Suprapubic skin (tissue), 4 donors: ENCODE measurements around the gene GABBR1. TPM values are rescaled to one million over a fixed set of nuclear protein-coding genes. Genes with fewer than 3 reads are reported as not detected.

Source experiments
- DNase-seq, 2 donors: peaks; one replicate each; pipeline ENCODE4 v3.0.0-alpha.2; 2019; ENCODE audit warnings: low spot score in 2 of 2
- H3K27ac ChIP-seq: fragments of 200-600 bp; sonication (generic); one replicate; pipeline ENCODE4 v1.5.1; 2019
- H3K27me3 ChIP-seq: fragments of 200-600 bp; sonication (generic); one replicate; pipeline ENCODE4 v1.5.1; 2019
- H3K36me3 ChIP-seq: fragments of 200-600 bp; sonication (generic); one replicate; pipeline ENCODE4 v1.5.1; 2019
- H3K4me1 ChIP-seq: fragments of 200-600 bp; sonication (generic); one replicate; pipeline ENCODE4 v1.5.1; 2019
- H3K4me3 ChIP-seq: fragments of 200-600 bp; sonication (generic); one replicate; pipeline ENCODE4 v1.5.1; 2019; ENCODE audit warnings: mild to moderate bottlenecking
- H3K9me3 ChIP-seq: fragments of 200-600 bp; sonication (generic); one replicate; pipeline ENCODE4 v1.5.1; 2019
- CTCF ChIP-seq, 2 donors: fragments of 200-600 bp in 1 of 2; fragments of 450-650 bp in 1 of 2; sonication (generic) in 1 of 2; IDR thresholded peaks; one replicate each; pipeline ENCODE4 v1.5.1; 2016 to 2019; ENCODE audit warnings: antibody characterized with exemption in 2 of 2, mild to moderate bottlenecking in 1 of 2, moderate library complexity in 1 of 2
- EP300 ChIP-seq: sonication (generic); formaldehyde crosslinking; IDR thresholded peaks from one replicate; pipeline ENCODE4 v1.6.1; 2017; ENCODE audit warnings: antibody characterized with exemption
- POLR2A ChIP-seq, 2 donors: fragments of 450-650 bp; IDR thresholded peaks; one replicate each; pipeline ENCODE4 v1.6.1; 2017; ENCODE audit warnings: antibody characterized with exemption in 2 of 2, mild to moderate bottlenecking in 2 of 2, moderate library complexity in 2 of 2
- POLR2AphosphoS5 ChIP-seq, 3 donors: sonication (generic); formaldehyde crosslinking; IDR thresholded peaks; one replicate each; pipeline ENCODE4 v1.6.1; 2017; ENCODE audit warnings: antibody characterized with exemption in 3 of 3
- WGBS: methylation state at CpG from one replicate; pipeline ENCODE4 v1.1.5; 2018; 5-methylcytosine and 5-hydroxymethylcytosine counted together
- total RNA-seq, 4 donors: library from RNA; depleted of rRNA; stranded (reverse); fragments of >200 nt; gene quantifications; one replicate each; pipeline ENCODE4 v1.1.0, GENCODE V29; 2016

GABBR1 gene
- total RNA-seq, 4 donors from 2014 or later = 16.4 to 78.1 (median 31.1) TPM

GRCh38 chr6:29510202-29510601 lies 122.8 kb downstream of the GABBR1 start:
- DNase-seq = peak in 1 of 2 donors; percentile 23
- H3K27ac ChIP-seq = no peak overlapping the region
- H3K27me3 ChIP-seq = peaks cover 3% of the 10 kb centered on the region
- 40% methylated on average over 4 of the region's 4 CpGs for WGBS
- no peaks in the 10 kb centered on the region for H3K4me1 ChIP-seq
- H3K4me3 ChIP-seq = no peak overlapping the region
- no peaks in the 10 kb centered on the region for H3K36me3 ChIP-seq
- H3K9me3 ChIP-seq = no peaks in the 10 kb centered on the region
- TF ChIP-seq POLR2AphosphoS5 (IDR thresholded peaks at IDR 0.05) (no peak), CTCF (IDR thresholded peaks at IDR 0.05) (no peak), EP300 (no peak), POLR2A (IDR thresholded peaks at IDR 0.05) (no peak)

Other genes starting within 250 kb of the GABBR1 start
- gene OR12D2, start 237.6 kb downstream of the GABBR1 start, total RNA-seq = not detected
- not detected for gene OR12D1, start 218.3 kb downstream of the GABBR1 start, total RNA-seq
- gene OR10C1, start 193.9 kb downstream of the GABBR1 start, total RNA-seq = not detected
- gene OR11A1, start 176.1 kb downstream of the GABBR1 start, total RNA-seq = not detected
- gene OR2H1, start 176.0 kb downstream of the GABBR1 start, total RNA-seq = not detected
- gene MAS1L, start 145.2 kb downstream of the GABBR1 start, total RNA-seq = not detected
- gene UBD, start 73.5 kb downstream of the GABBR1 start, total RNA-seq = not detected
- gene OR2H2, start 48.1 kb downstream of the GABBR1 start, total RNA-seq = not detected
- not detected for gene MOG, start 23.9 kb upstream of the GABBR1 start, total RNA-seq
- gene ZFP57, start 48.0 kb upstream of the GABBR1 start, total RNA-seq = under 1 TPM in 1 of 4 donors, not detected in 3; 0.76 TPM
- gene HLA-F, start 90.3 kb upstream of the GABBR1 start, total RNA-seq = 100 to 1,000 TPM in 1 of 4 donors, 10 to 100 TPM in 3; 25.6 to 162 (median 62.2) TPM
- 1 to 10 TPM in 1 of 4 donors, under 1 TPM in 1, not detected in 2; 0.80 to 1.1 TPM for gene HLA-G, start 194.6 kb upstream of the GABBR1 start, total RNA-seq